ENCODE measurements around the gene RPLP1.
A peak's percentile ranks its signal among the peaks of the same experiment; 100 is the strongest.

The RPLP1 gene

DNA sequence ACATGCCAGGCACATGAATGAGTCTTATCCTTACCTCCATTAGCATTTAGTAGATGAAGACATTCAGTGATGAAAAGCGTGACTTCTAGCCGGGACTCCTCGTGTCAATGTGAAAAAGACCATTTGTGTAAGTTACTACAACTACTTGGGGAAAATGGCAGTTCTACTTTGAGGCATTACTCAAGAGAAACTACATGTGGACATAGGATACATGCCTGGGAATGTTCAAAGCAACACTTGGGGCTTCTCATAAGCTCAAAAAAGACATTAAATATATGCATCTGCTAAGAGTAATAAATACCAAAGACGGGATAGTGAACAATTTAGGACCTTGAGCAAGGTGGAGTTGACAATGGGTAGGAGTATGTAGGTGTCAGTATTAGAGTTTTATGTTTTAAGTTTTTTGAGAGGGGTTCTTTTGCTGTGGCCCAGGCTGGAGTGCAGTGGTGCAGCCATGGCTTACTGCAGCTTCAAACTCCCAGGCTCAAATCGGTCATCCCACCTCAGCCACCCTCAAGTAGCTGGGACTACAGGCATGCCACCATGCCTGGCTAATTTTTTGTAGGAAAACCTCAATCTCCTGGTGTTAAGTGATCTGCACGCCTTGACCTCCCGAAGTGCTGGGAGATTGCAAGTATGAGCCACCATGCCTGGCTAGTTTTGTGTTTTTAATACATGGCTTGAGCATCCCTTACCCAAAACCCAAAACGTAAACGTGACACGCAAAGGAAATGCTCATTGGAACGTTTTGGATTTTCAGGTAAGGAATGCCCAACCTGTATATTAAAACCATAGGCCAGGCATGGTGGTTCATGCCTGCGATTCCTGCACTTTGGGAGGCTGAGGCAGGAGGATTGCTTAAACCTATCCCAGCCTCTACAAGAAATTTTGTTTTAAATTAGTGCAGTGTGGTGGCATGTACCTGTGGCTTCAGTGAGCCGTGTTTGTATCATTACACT lies 3.9 kb downstream of the RPLP1 start:
- Histone ChIP-seq H3K27me3 (ENCODE audit: insufficient read depth, poor library complexity, severe bottlenecking) (no peaks in the 10 kb centered on the region), H3K4me3 (replicated peaks; ENCODE audit: insufficient read depth, low read length) (no peak overlapping the region), H3K27ac (replicated peaks) (peak overlapping the region; percentile 30; the same call in 1 of the 2 replicates)
- TF ChIP-seq, protein P1, sequence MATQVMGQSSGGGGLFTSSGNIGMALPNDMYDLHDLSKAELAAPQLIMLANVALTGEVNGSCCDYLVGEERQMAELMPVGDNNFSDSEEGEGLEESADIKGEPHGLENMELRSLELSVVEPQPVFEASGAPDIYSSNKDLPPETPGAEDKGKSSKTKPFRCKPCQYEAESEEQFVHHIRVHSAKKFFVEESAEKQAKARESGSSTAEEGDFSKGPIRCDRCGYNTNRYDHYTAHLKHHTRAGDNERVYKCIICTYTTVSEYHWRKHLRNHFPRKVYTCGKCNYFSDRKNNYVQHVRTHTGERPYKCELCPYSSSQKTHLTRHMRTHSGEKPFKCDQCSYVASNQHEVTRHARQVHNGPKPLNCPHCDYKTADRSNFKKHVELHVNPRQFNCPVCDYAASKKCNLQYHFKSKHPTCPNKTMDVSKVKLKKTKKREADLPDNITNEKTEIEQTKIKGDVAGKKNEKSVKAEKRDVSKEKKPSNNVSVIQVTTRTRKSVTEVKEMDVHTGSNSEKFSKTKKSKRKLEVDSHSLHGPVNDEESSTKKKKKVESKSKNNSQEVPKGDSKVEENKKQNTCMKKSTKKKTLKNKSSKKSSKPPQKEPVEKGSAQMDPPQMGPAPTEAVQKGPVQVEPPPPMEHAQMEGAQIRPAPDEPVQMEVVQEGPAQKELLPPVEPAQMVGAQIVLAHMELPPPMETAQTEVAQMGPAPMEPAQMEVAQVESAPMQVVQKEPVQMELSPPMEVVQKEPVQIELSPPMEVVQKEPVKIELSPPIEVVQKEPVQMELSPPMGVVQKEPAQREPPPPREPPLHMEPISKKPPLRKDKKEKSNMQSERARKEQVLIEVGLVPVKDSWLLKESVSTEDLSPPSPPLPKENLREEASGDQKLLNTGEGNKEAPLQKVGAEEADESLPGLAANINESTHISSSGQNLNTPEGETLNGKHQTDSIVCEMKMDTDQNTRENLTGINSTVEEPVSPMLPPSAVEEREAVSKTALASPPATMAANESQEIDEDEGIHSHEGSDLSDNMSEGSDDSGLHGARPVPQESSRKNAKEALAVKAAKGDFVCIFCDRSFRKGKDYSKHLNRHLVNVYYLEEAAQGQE (IDR thresholded peaks at IDR 0.05; ENCODE audit: insufficient replicate concordance, low read depth), result no peak
- TF ChIP-seq POLR2AphosphoS5 (IDR thresholded peaks at IDR 0.05; ENCODE audit: low read depth), result peak; percentile 71
- no peak for DNase-seq (ENCODE audit: low read depth in 1 of 2, low spot score in 1 of 2)

DNA sequence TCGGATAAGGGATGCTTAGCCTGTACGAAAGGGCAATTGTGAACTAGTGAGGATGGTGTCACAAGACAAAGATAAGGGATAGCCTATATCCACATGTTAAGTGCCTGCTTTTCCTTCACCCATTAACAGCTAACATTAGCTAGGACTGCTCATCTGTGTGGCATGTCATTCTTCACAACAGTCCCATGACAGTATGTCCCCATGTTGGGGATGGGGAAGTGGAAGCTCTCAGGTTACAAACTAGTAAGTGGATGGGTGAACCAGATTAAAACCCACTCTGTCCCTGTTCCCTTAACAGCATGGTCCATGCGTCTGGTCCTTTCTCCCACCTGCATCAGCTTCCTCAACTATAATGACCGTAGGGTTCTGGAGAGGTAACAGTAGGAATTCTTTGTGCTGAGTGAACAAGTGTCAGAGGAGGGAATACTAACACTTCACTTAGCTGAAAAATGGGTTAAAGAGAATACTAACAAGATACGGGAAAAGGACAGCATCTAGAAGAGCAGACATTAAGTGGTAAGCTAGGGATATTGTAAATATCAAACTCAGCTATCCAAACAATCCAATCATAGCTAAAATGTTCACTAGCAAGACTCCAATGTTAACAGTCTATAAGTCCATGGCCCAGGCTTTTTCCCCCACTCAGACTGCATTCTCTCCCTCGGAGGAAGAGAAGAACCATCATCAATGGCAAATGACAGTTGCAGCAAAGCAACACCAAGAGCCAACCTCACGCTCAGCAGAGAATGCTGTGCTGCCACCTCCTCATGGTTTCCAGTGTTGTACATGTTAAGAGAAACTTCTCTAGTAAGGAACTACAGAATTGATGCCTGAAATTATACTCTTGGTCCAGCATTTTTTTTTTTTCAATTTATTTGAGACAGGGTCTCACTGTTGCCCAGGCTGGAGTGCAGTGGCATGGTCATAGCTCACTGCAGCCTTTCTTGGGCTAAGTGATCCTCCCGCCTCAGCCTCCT lies 5.0 kb downstream of the RPLP1 start:
- no peak; the same call in 1 of the 2 replicates for TF ChIP-seq POLR2AphosphoS5 (IDR thresholded peaks at IDR 0.05; ENCODE audit: low read depth)
- peak; percentile 62; the same call in 1 of the 2 replicates for TF ChIP-seq SPI1 (IDR thresholded peaks at IDR 0.05; ENCODE audit: borderline replicate concordance, low read depth)
- peak in 1 of 2 experiments; percentile 53 for DNase-seq (ENCODE audit: low read depth in 1 of 2, low spot score in 1 of 2)
- Histone ChIP-seq H3K27ac (replicated peaks) (no peak overlapping the region), H3K27me3 (ENCODE audit: insufficient read depth, poor library complexity, severe bottlenecking) (no peaks in the 10 kb centered on the region), H3K4me3 (replicated peaks; ENCODE audit: insufficient read depth, low read length) (no peak overlapping the region)

DNA sequence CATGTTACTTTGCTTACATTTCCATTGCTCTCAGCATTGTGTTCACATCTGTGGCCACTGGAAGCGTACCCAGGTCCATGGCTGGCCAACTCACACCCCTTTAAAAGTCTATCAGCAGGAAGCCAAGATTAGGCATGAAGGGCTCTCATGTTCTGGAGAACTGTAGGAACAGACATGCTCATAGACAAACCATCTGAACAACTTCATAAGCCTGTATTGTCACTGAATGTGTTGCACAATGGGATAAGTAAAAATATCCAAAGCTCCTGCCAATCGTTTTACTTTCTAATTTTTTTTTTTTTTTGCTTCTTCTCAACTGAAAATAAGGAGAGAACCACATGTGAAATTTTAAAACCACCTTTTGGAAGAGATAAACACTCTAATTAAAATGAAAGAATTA lies 6.4 kb downstream of the RPLP1 start:
- Histone ChIP-seq H3K27ac (replicated peaks) (no peak overlapping the region), H3K4me3 (replicated peaks; ENCODE audit: insufficient read depth, low read length) (no peak overlapping the region), H3K27me3 (ENCODE audit: insufficient read depth, poor library complexity, severe bottlenecking) (no peaks in the 10 kb centered on the region)
- no peak for DNase-seq (ENCODE audit: low read depth in 1 of 2, low spot score in 1 of 2)
- no peak for TF ChIP-seq POLR2AphosphoS5 (IDR thresholded peaks at IDR 0.05; ENCODE audit: low read depth)
- TF ChIP-seq SPI1 (IDR thresholded peaks at IDR 0.05; ENCODE audit: borderline replicate concordance, low read depth), result no peak
- TF ChIP-seq GABPA (IDR thresholded peaks at IDR 0.05; ENCODE audit: low read depth), result no peak
- TF ChIP-seq, protein P2, sequence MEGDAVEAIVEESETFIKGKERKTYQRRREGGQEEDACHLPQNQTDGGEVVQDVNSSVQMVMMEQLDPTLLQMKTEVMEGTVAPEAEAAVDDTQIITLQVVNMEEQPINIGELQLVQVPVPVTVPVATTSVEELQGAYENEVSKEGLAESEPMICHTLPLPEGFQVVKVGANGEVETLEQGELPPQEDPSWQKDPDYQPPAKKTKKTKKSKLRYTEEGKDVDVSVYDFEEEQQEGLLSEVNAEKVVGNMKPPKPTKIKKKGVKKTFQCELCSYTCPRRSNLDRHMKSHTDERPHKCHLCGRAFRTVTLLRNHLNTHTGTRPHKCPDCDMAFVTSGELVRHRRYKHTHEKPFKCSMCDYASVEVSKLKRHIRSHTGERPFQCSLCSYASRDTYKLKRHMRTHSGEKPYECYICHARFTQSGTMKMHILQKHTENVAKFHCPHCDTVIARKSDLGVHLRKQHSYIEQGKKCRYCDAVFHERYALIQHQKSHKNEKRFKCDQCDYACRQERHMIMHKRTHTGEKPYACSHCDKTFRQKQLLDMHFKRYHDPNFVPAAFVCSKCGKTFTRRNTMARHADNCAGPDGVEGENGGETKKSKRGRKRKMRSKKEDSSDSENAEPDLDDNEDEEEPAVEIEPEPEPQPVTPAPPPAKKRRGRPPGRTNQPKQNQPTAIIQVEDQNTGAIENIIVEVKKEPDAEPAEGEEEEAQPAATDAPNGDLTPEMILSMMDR (IDR thresholded peaks at IDR 0.05; ENCODE audit: insufficient read depth, low read length), result no peak

DNA sequence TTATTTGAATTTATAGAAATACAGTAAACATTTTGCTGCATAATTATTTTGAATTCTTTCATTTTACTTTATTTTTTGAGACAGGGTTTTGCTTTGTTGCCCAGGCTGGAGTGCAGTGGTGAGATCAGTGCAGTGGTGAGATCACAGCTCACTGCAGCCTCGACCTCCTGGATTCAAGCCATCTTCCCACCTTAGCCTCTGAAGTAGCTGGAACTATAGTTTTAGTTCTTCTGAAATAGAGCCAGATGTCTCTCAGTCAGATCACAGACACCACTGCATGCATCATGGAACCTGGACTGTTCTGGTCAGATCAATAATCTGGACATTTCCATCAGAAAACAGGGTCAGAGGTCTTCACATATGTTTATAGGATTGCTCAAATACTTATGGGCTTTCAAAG lies 7.9 kb downstream of the RPLP1 start:
- DNase-seq (ENCODE audit: low read depth in 1 of 2, low spot score in 1 of 2), result no peak
- no peak overlapping the region for H3K4me3 ChIP-seq (replicated peaks; ENCODE audit: insufficient read depth, low read length)
- H3K27ac ChIP-seq (replicated peaks), result no peak overlapping the region
- H3K27me3 ChIP-seq (ENCODE audit: insufficient read depth, poor library complexity, severe bottlenecking), result no peaks in the 10 kb centered on the region
- TF ChIP-seq, protein P1 (IDR thresholded peaks at IDR 0.05; ENCODE audit: insufficient replicate concordance, low read depth), result no peak
- no peak for TF ChIP-seq SPI1 (IDR thresholded peaks at IDR 0.05; ENCODE audit: borderline replicate concordance, low read depth)
- no peak for TF ChIP-seq GABPA (IDR thresholded peaks at IDR 0.05; ENCODE audit: low read depth)
- TF ChIP-seq, protein P2 (IDR thresholded peaks at IDR 0.05; ENCODE audit: insufficient read depth, low read length), result no peak
- no peak for TF ChIP-seq POLR2AphosphoS5 (IDR thresholded peaks at IDR 0.05; ENCODE audit: low read depth)
